PC-9 (cell line): Measurements from ENCODE around the gene POLD4. TPM values are rescaled to one million over a fixed set of nuclear protein-coding genes. Genes with fewer than 3 reads are reported as not detected.

ENCODE experiments used
- BruUV-seq: library from RNA; stranded (reverse); fragments of 400-500 nt; replicated peaks from 2 replicates; lab custom pipeline; 2021; lab: Mats Ljungman, UMichigan
- CTCF ChIA-PET: fragments of 300-600 bp; sonication (Branson Sonifier 250); formaldehyde crosslinking; loops from one replicate; lab custom pipeline; 2022; ENCODE audit warnings: antibody characterized with exemption; lab: Charles Lee
- POLR2A ChIA-PET: fragments of 300-600 bp; sonication (Branson Sonifier 250); formaldehyde crosslinking; loops from one replicate; lab custom pipeline; 2022; ENCODE audit warnings: antibody characterized with exemption; ENCODE audit not compliant: unreplicated experiment; lab: Charles Lee
- DNase-seq, 2 experiments: peaks; one replicate each; pipeline versions ENCODE4 v3.0.0 to v3.0.0-alpha.2; 2015 to 2022; ENCODE audit warnings: mixed read lengths in 1 of 2
- H2AFZ ChIP-seq: fragments of 200-600 bp; sonication (generic); 2 replicates; pipeline ENCODE4 v1.8.1; 2017; ENCODE audit warnings: antibody characterized with exemption
- H3F3A ChIP-seq: fragments of 200-600 bp; sonication (generic); 2 replicates; pipeline ENCODE4 v1.8.1; 2017; ENCODE audit warnings: antibody characterized with exemption, mild to moderate bottlenecking, low read depth; ENCODE audit not compliant: insufficient read depth
- H3K27ac ChIP-seq: fragments of 200-600 bp; sonication (generic); 2 replicates; pipeline ENCODE4 v1.6.1; 2016; ENCODE audit warnings: mixed run types
- H3K27me3 ChIP-seq: fragments of 200-600 bp; sonication (generic); 2 replicates; pipeline ENCODE4 v1.6.1; 2016; ENCODE audit warnings: low read depth, mixed run types; ENCODE audit not compliant: insufficient read depth
- H3K36me3 ChIP-seq: fragments of 200-600 bp; sonication (generic); 2 replicates; pipeline ENCODE4 v1.6.1; 2016; ENCODE audit warnings: low read depth, mixed run types
- H3K4me1 ChIP-seq: fragments of 200-600 bp; sonication (generic); replicated peaks from 2 replicates; pipeline ENCODE4 v1.6.1; 2016; ENCODE audit warnings: mixed run types; ENCODE audit not compliant: insufficient read depth
- H3K4me2 ChIP-seq: fragments of 200-600 bp; sonication (generic); 2 replicates; pipeline ENCODE4 v1.6.1; 2017; ENCODE audit warnings: mixed run types
- H3K4me3 ChIP-seq: fragments of 200-600 bp; sonication (generic); 2 replicates; pipeline ENCODE4 v1.6.1; 2016; ENCODE audit warnings: mixed run types
- H3K79me2 ChIP-seq: fragments of 200-600 bp; sonication (generic); 2 replicates; pipeline ENCODE4 v1.6.1; 2017; ENCODE audit warnings: low read depth, mixed run types
- H3K9me2 ChIP-seq: fragments of 200-600 bp; sonication (generic); 2 replicates; pipeline ENCODE4 v1.8.1; 2017; ENCODE audit warnings: mild to moderate bottlenecking; ENCODE audit not compliant: insufficient read depth
- H3K9me3 ChIP-seq: fragments of 200-600 bp; sonication (generic); 2 replicates; pipeline ENCODE4 v1.8.1; 2016; ENCODE audit warnings: low read depth; ENCODE audit not compliant: insufficient read depth
- H4K20me1 ChIP-seq: fragments of 200-600 bp; sonication (generic); 2 replicates; pipeline ENCODE4 v1.8.1; 2017; ENCODE audit not compliant: insufficient read depth
- CTCF ChIP-seq: fragments of 200-600 bp; sonication (generic); conservative IDR thresholded peaks from 2 replicates; pipeline ENCODE4 v1.6.1; 2017; ENCODE audit warnings: mixed run types, antibody characterized with exemption, mild to moderate bottlenecking, moderate library complexity
- EZH2 ChIP-seq: fragments of 200-600 bp; sonication (generic); IDR thresholded peaks from 2 replicates; pipeline ENCODE4 v1.8.0; 2017; ENCODE audit warnings: antibody characterized with exemption, low read depth
- intact Hi-C: fragments of 100-400 bp; cut with micrococcal nuclease; formaldehyde crosslinking; loops from one replicate; pipeline ENCODE4 v1.10.0; 2022; ENCODE audit not compliant: unreplicated experiment
- total RNA-seq: library from RNA; stranded (reverse); gene quantifications from 2 replicates; pipeline ENCODE4 v1.2.3, GENCODE V29; 2021

POLD4 gene
- total RNA-seq, 1 experiment from 2014 or later = 67.1 TPM

DNA sequence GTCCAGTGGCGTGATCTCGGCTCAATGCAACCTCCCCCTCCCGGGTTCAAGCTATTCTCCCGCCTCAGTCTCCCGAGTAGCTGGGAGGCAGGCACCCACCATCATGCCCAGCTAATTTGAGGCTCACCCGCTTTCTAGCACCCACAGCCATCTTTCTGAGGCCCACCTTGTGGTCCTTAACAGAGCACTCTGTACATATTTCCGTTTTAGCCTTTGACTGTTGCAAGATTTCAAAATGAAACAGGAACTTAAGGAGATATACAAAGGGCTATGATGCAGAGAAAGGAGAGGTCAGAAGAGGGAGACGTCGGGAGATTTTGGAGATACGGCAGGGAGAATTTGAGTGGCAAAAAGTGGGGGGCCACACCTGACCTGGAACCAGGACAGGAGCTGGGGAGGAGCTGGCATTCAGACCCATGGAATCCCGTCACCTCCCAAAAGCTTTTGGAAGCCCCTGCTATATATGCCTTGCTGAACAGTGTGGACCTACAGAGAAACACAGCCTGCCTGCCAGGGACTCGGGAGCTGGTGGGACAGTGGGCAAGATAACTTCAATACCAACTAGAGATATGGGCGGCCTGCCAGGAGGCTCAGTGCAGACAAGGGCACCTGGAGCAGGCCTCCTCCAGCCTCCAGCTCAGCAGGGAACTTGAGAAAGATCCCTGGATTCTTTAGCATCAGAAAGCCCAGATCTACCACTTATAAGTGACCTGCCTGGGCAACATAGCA is 28.1 kb upstream of the POLD4 start:
- H3K27ac ChIP-seq = peak overlapping the region; percentile 99; the same call in 1 of the 2 replicates

GRCh38 chr11:67379061-67380058 is 26.0 kb upstream of the POLD4 start:
- intact Hi-C loops = loop anchor here (5.0 to 10.0 kb wide), 4 partner anchors 117 to 535 kb away; partner anchors contain the start of genes RCE1 and RHOD
- H3K27ac ChIP-seq = peak overlapping the region; percentile 99
- no TSS peak for BruUV-seq
- ChIA-PET POLR2A (interaction anchor here (0.5 to 1.4 kb wide), 12 partner anchors 13 to 1521 kb away, joined by 3 to 11 read pairs (median 3); partner anchors contain the start of gene PPP1CA), CTCF (interaction anchor here (0.6 to 6.6 kb wide), 6 partner anchors 8 to 116 kb away, joined by 3 to 174 read pairs (median 16); partner anchors contain the start of gene POLD4)
- TF ChIP-seq CTCF (no peak), EZH2 (no peak)
- H3K27me3 ChIP-seq = no peaks in the 10 kb centered on the region
- H3K36me3 ChIP-seq = no peaks in the 10 kb centered on the region
- peaks cover 83% of the 10 kb centered on the region for H3K4me1 ChIP-seq
- no peaks in the 10 kb centered on the region for H4K20me1 ChIP-seq
- H3K9me3 ChIP-seq = no peaks in the 10 kb centered on the region
- H3K79me2 ChIP-seq = peaks cover 21% of the 10 kb centered on the region; the same call in 1 of the 2 replicates
- peaks cover 73% of the 10 kb centered on the region for H3F3A ChIP-seq
- no peak overlapping the region for H2AFZ ChIP-seq
- no peaks in the 10 kb centered on the region for H3K9me2 ChIP-seq
- DNase-seq = peak; percentile 79 to 93
- H3K4me2 ChIP-seq = peak overlapping the region; percentile 94
- peak overlapping the region; percentile 28; the same call in 1 of the 2 replicates for H3K4me3 ChIP-seq

More for the DNA sequence above, 28.1 kb upstream of the POLD4 start:
- ChIA-PET POLR2A (interaction anchor here (0.5 to 0.7 kb wide), 3 partner anchors 34 to 79 kb away, joined by 4 to 6 read pairs (median 5); no protein-coding TSS in a partner anchor), CTCF (interaction anchor here (0.5 to 6.6 kb wide), 13 partner anchors 9 to 334 kb away, joined by 3 to 174 read pairs (median 10); partner anchors contain the start of gene POLD4)
- no peaks in the 10 kb centered on the region for H3K27me3 ChIP-seq
- TF ChIP-seq CTCF = no peak
- TF ChIP-seq EZH2 = no peak
- H3F3A ChIP-seq = peaks cover 65% of the 10 kb centered on the region
- H3K4me2 ChIP-seq = 0 out of 2 replicates have a peak overlapping the region, but pooled peaks have one; percentile 7
- no peak overlapping the region for H2AFZ ChIP-seq
- no peaks in the 10 kb centered on the region for H3K36me3 ChIP-seq
- H3K4me1 ChIP-seq = peaks cover 75% of the 10 kb centered on the region
- no TSS peak for BruUV-seq
- H3K9me3 ChIP-seq = no peaks in the 10 kb centered on the region
- no peak for DNase-seq
- intact Hi-C loops = loop anchor here (5.0 kb wide), 1 partner anchor 119 kb away; no protein-coding TSS in a partner anchor
- H3K9me2 ChIP-seq = no peaks in the 10 kb centered on the region
- H3K79me2 ChIP-seq = peaks cover 15% of the 10 kb centered on the region; the same call in 1 of the 2 replicates
- H4K20me1 ChIP-seq = no peaks in the 10 kb centered on the region
- H3K4me3 ChIP-seq = no peak overlapping the region
